ENCODE results near the gene LSM7. TPM values are rescaled to one million over a fixed set of nuclear protein-coding genes. Genes with fewer than 3 reads are reported as not detected.

LSM7 gene
- total RNA-seq, 1 experiment from 2014 or later: 97.3 TPM

DNA sequence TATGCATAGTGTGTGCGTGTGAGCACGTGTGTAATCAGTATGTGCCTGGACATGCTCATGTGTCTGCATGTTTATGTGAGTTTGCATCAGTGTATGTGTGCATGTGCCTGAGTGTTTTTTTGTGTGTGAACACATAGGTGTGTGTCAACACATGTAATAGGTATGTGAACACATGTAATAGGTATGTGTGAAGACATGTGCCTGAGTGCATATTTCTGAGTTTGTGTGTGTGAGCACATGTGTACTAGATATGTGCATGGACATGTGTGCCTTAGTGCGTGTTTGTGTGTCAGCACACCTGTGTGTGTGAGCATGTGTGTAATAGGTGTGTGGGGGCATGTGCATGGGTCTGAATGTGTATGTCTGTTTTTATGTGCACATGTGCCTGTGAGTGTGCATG is 7.5 kb upstream of the LSM7 start:
- H3K27ac ChIP-seq (ENCODE audit: low read length): no peak overlapping the region
- CTCF ChIA-PET: no interaction called here
- intact Hi-C loops (cut with micrococcal nuclease; ENCODE audit: unreplicated experiment) (no loop called here), in situ Hi-C loops (cut with HindIII; ENCODE audit: low pct_unique_long_range_greater_than_20kb, low sequenced_read_pairs) (no loop called here)
- no peak overlapping the region for H3K4me3 ChIP-seq (ENCODE audit: low read depth in 2 of 2, low read length in 2 of 2)
- H3K27me3 ChIP-seq (ENCODE audit: control insufficient read depth, insufficient read depth, low read length): no peaks in the 10 kb centered on the region
- H3K36me3 ChIP-seq (ENCODE audit: control insufficient read depth, insufficient read depth, low read length): no peaks in the 10 kb centered on the region
- ATAC-seq (no peak), DNase-seq (ENCODE audit: low read depth, low spot score) (no peak)
- TF ChIP-seq, protein P1, sequence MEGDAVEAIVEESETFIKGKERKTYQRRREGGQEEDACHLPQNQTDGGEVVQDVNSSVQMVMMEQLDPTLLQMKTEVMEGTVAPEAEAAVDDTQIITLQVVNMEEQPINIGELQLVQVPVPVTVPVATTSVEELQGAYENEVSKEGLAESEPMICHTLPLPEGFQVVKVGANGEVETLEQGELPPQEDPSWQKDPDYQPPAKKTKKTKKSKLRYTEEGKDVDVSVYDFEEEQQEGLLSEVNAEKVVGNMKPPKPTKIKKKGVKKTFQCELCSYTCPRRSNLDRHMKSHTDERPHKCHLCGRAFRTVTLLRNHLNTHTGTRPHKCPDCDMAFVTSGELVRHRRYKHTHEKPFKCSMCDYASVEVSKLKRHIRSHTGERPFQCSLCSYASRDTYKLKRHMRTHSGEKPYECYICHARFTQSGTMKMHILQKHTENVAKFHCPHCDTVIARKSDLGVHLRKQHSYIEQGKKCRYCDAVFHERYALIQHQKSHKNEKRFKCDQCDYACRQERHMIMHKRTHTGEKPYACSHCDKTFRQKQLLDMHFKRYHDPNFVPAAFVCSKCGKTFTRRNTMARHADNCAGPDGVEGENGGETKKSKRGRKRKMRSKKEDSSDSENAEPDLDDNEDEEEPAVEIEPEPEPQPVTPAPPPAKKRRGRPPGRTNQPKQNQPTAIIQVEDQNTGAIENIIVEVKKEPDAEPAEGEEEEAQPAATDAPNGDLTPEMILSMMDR (IDR thresholded peaks at IDR 0.05): no peak
- TF ChIP-seq SIN3A (IDR thresholded peaks at IDR 0.05; ENCODE audit: borderline replicate concordance, insufficient read depth, low read depth, low read length) (no peak), POLR2AphosphoS5 (IDR thresholded peaks at IDR 0.05; ENCODE audit: low read depth, low read length) (no peak), TCF7L2 (IDR thresholded peaks at IDR 0.05; ENCODE audit: low read depth, low read length) (no peak)
- TF ChIP-seq, protein P2, sequence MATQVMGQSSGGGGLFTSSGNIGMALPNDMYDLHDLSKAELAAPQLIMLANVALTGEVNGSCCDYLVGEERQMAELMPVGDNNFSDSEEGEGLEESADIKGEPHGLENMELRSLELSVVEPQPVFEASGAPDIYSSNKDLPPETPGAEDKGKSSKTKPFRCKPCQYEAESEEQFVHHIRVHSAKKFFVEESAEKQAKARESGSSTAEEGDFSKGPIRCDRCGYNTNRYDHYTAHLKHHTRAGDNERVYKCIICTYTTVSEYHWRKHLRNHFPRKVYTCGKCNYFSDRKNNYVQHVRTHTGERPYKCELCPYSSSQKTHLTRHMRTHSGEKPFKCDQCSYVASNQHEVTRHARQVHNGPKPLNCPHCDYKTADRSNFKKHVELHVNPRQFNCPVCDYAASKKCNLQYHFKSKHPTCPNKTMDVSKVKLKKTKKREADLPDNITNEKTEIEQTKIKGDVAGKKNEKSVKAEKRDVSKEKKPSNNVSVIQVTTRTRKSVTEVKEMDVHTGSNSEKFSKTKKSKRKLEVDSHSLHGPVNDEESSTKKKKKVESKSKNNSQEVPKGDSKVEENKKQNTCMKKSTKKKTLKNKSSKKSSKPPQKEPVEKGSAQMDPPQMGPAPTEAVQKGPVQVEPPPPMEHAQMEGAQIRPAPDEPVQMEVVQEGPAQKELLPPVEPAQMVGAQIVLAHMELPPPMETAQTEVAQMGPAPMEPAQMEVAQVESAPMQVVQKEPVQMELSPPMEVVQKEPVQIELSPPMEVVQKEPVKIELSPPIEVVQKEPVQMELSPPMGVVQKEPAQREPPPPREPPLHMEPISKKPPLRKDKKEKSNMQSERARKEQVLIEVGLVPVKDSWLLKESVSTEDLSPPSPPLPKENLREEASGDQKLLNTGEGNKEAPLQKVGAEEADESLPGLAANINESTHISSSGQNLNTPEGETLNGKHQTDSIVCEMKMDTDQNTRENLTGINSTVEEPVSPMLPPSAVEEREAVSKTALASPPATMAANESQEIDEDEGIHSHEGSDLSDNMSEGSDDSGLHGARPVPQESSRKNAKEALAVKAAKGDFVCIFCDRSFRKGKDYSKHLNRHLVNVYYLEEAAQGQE (IDR thresholded peaks at IDR 0.05; ENCODE audit: insufficient read depth in 1 of 2, low read depth in 2 of 2, low read length in 1 of 2): no peak
- H3K9me3 ChIP-seq (ENCODE audit: control insufficient read depth, insufficient read depth, low read depth, low read length): no peaks in the 10 kb centered on the region
- BruUV-seq (replicated peaks): no TSS peak
- peaks cover 8% of the 10 kb centered on the region for H3K4me1 ChIP-seq (ENCODE audit: control insufficient read depth, insufficient read depth, low read length)
- POLR2A ChIA-PET: no interaction called here

DNA sequence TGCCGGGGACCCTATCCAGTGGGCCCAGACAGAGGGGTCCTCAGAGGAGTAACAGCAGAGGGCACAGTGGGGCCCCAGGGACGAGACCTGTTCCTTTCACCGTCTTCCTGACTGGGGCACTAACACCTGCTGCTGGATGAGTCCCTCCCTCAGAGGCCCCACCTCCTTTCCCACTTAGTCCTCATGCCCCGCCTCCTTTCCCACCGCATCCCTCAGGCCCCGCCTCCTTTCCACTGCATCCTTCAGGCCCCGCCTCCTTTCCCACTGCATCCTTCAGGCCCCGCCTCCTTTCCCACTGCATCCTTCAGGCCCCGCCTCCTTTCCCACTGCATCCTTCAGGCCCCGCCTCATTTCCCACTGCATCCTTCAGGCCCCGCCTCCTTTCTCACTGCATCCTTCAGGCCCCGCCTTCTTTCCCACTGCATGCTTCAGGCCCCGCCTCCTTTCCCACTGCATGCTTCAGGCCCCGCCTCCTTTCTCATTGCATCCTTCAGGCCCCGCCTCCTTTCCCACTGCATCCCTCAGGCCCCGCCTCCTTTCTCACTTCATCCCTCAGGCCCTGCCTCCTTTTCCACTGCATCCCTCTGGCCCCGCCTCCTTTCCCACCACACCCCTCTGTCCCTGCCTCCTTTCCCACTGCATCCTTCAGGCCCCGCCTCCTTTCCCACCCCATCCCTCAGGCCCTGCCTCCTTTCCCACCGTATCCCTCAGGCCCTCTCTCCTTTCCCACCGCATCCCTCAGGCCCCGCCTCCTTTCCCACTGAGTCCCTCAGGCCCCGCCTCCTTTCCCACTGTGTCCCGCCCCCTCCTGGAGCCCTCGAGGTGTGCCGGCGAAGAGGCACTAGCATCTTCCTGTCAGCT is 6.8 kb upstream of the LSM7 start:
- in situ Hi-C loops (cut with HindIII; ENCODE audit: low pct_unique_long_range_greater_than_20kb, low sequenced_read_pairs): no loop called here
- H3K4me3 ChIP-seq (ENCODE audit: low read depth in 2 of 2, low read length in 2 of 2): no peak overlapping the region
- H3K9me3 ChIP-seq (ENCODE audit: control insufficient read depth, insufficient read depth, low read depth, low read length): no peaks in the 10 kb centered on the region
- peaks cover 11% of the 10 kb centered on the region for H3K4me1 ChIP-seq (ENCODE audit: control insufficient read depth, insufficient read depth, low read length)
- no peak for ATAC-seq
- intact Hi-C loops (cut with micrococcal nuclease; ENCODE audit: unreplicated experiment): no loop called here
- TF ChIP-seq TCF7L2 (IDR thresholded peaks at IDR 0.05; ENCODE audit: low read depth, low read length) (no peak), SIN3A (IDR thresholded peaks at IDR 0.05; ENCODE audit: borderline replicate concordance, insufficient read depth, low read depth, low read length) (no peak), POLR2AphosphoS5 (IDR thresholded peaks at IDR 0.05; ENCODE audit: low read depth, low read length) (no peak)
- TF ChIP-seq, protein P2 (IDR thresholded peaks at IDR 0.05; ENCODE audit: insufficient read depth in 1 of 2, low read depth in 2 of 2, low read length in 1 of 2): no peak
- TF ChIP-seq, protein P1 (IDR thresholded peaks at IDR 0.05): no peak
- CTCF ChIA-PET: no interaction called here
- POLR2A ChIA-PET: no interaction called here
- DNase-seq (ENCODE audit: low read depth, low spot score): no peak
- H3K36me3 ChIP-seq (ENCODE audit: control insufficient read depth, insufficient read depth, low read length): no peaks in the 10 kb centered on the region
- no TSS peak for BruUV-seq (replicated peaks)
- H3K27ac ChIP-seq (ENCODE audit: low read length): no peak overlapping the region
- no peaks in the 10 kb centered on the region for H3K27me3 ChIP-seq (ENCODE audit: control insufficient read depth, insufficient read depth, low read length)

All from Panc1 (cell line).